OCI-LY7 (cell line): Measurements from ENCODE around the gene ZNF155. TPM values are rescaled to one million over a fixed set of nuclear protein-coding genes. Genes with fewer than 3 reads are reported as not detected.

Experiments
- BruUV-seq: library from RNA; stranded (reverse); fragments of 400-500 nt; replicated peaks from 2 replicates; lab custom pipeline; 2021; lab: Mats Ljungman, UMichigan
- CTCF ChIA-PET: fragments of 300-600 bp; sonication (Branson Sonifier 250); formaldehyde crosslinking; loops from one replicate; lab custom pipeline; 2022; ENCODE audit warnings: antibody characterized with exemption; ENCODE audit not compliant: unreplicated experiment; lab: Charles Lee
- POLR2A ChIA-PET: fragments of 300-600 bp; sonication (Branson Sonifier 250); formaldehyde crosslinking; loops from one replicate; lab custom pipeline; 2022; ENCODE audit warnings: antibody characterized with exemption; lab: Charles Lee
- DNase-seq: peaks from one replicate; pipeline ENCODE4 v3.0.0-alpha.2; 2015; ENCODE audit warnings: low spot score
- H2AFZ ChIP-seq: fragments of 200-600 bp; sonication (generic), shearing (Covaris generic); 2 replicates; pipeline ENCODE4 v1.6.1; 2014; ENCODE audit warnings: mild to moderate bottlenecking, antibody characterized with exemption, low read length, moderate library complexity
- H3K27ac ChIP-seq: fragments of 200-600 bp; sonication (generic); 2 replicates; pipeline ENCODE4 v1.5.1; 2014; ENCODE audit warnings: mixed run types, low read depth, mild to moderate bottlenecking, moderate library complexity, low read length, inconsistent platforms; ENCODE audit not compliant: poor library complexity, severe bottlenecking
- H3K36me3 ChIP-seq: fragments of 200-600 bp; sonication (generic); 2 replicates; pipeline ENCODE4 v1.6.1; 2014; ENCODE audit warnings: mild to moderate bottlenecking, antibody characterized with exemption, low read length, moderate library complexity, mixed read lengths; ENCODE audit not compliant: insufficient read depth
- H3K4me1 ChIP-seq: fragments of 200-600 bp; sonication (generic); 2 replicates; pipeline ENCODE4 v1.5.1; 2014; ENCODE audit warnings: mild to moderate bottlenecking, low read length; ENCODE audit not compliant: insufficient read depth, poor library complexity, severe bottlenecking
- H3K4me2 ChIP-seq: fragments of 200-600 bp; sonication (generic); 2 replicates; pipeline ENCODE4 v1.6.1; 2014; ENCODE audit warnings: mild to moderate bottlenecking, low read length
- H3K4me3 ChIP-seq: fragments of 200-600 bp; sonication (generic); 2 replicates; pipeline ENCODE4 v1.5.1; 2014; ENCODE audit warnings: mild to moderate bottlenecking, low read depth, low read length; ENCODE audit not compliant: poor library complexity, severe bottlenecking
- H3K79me2 ChIP-seq: fragments of 200-600 bp; sonication (generic); 2 replicates; pipeline ENCODE4 v1.6.1; 2016; ENCODE audit warnings: low read depth, mild to moderate bottlenecking, low read length, moderate library complexity, mixed read lengths; ENCODE audit not compliant: insufficient read depth
- H3K9me2 ChIP-seq: fragments of 200-600 bp; sonication (generic); 2 replicates; pipeline ENCODE4 v1.6.1; 2016; ENCODE audit warnings: mild to moderate bottlenecking, low read length, mixed read lengths; ENCODE audit not compliant: insufficient read depth
- H3K9me3 ChIP-seq: fragments of 200-600 bp; sonication (generic); 2 replicates; pipeline ENCODE4 v1.6.1; 2014; ENCODE audit warnings: mild to moderate bottlenecking, mixed run types, low read length, mixed read lengths
- H4K20me1 ChIP-seq: fragments of 200-600 bp; sonication (generic); 2 replicates; pipeline ENCODE4 v1.6.1; 2014; ENCODE audit warnings: mild to moderate bottlenecking, antibody characterized with exemption, low read length, moderate library complexity, mixed read lengths; ENCODE audit not compliant: insufficient read depth
- EZH2phosphoT487 ChIP-seq: fragments of 200-600 bp; sonication (generic); IDR thresholded peaks from 2 replicates; pipeline ENCODE4 v1.6.1; 2018; ENCODE audit warnings: low read depth, borderline replicate concordance, mild to moderate bottlenecking, mixed run types, antibody characterized with exemption, low read length, moderate library complexity, mixed read lengths
- intact Hi-C: fragments of 100-400 bp; cut with micrococcal nuclease; formaldehyde crosslinking; loops from one replicate; pipeline ENCODE4 v1.10.0; 2022; ENCODE audit not compliant: unreplicated experiment
- small RNA-seq: library from RNA; depleted of rRNA; stranded (forward); fragments of <200 nt; gene quantifications from one replicate; pipeline ENCODE3, GENCODE V24; 2014
- total RNA-seq, 2 experiments: library from RNA; depleted of rRNA in 1 of 2; stranded (reverse); fragments of >200 nt in 1 of 2; shearing (Covaris generic) in 1 of 2; gene quantifications; 2 replicates each; pipeline ENCODE4 v1.2.3, GENCODE V29; 2014 to 2022
- TF ChIP-seq, protein P1 (sequence below): fragments of 200-600 bp; sonication (generic); conservative IDR thresholded peaks from 2 replicates; pipeline ENCODE4 v1.5.1; 2014; ENCODE audit warnings: mild to moderate bottlenecking, antibody characterized with exemption, low read length, moderate library complexity, mixed read lengths

ZNF155 gene
- total RNA-seq, 2 experiments from 2014 or later: not detected

DNA sequence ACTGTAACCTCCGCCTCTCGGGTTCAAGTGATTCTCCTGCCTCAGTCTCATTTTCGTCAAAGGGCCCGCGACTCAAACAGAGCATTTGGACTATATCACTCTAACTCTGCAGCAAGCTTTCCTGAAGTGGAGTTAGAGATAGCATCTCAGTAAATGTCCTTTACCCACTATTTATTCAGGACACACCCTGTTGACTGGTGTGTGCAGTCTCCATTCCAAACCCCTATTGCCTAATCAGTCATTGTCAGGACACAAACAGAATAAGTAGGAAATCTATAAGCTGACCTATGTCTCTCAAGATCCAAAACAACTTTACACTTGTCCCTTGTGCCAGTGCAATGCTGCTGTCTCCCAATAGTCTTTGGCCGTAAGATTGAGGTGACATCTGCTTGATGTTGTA is 42.6 kb downstream of the ZNF155 start:
- no peaks in the 10 kb centered on the region for H4K20me1 ChIP-seq
- no peaks in the 10 kb centered on the region for H3K79me2 ChIP-seq
- no TSS peak for BruUV-seq
- H3K36me3 ChIP-seq: no peaks in the 10 kb centered on the region
- TF ChIP-seq EZH2phosphoT487: no peak
- TF ChIP-seq, protein P1, sequence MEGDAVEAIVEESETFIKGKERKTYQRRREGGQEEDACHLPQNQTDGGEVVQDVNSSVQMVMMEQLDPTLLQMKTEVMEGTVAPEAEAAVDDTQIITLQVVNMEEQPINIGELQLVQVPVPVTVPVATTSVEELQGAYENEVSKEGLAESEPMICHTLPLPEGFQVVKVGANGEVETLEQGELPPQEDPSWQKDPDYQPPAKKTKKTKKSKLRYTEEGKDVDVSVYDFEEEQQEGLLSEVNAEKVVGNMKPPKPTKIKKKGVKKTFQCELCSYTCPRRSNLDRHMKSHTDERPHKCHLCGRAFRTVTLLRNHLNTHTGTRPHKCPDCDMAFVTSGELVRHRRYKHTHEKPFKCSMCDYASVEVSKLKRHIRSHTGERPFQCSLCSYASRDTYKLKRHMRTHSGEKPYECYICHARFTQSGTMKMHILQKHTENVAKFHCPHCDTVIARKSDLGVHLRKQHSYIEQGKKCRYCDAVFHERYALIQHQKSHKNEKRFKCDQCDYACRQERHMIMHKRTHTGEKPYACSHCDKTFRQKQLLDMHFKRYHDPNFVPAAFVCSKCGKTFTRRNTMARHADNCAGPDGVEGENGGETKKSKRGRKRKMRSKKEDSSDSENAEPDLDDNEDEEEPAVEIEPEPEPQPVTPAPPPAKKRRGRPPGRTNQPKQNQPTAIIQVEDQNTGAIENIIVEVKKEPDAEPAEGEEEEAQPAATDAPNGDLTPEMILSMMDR: no peak
- H3K9me3 ChIP-seq: no peaks in the 10 kb centered on the region
- POLR2A ChIA-PET: no interaction called here
- no peak overlapping the region for H3K4me2 ChIP-seq
- H2AFZ ChIP-seq: no peak overlapping the region
- H3K27ac ChIP-seq: no peak overlapping the region
- no peaks in the 10 kb centered on the region for H3K9me2 ChIP-seq
- CTCF ChIA-PET: no interaction called here
- H3K4me1 ChIP-seq: no peaks in the 10 kb centered on the region
- no peak for DNase-seq
- no peak overlapping the region for H3K4me3 ChIP-seq
- intact Hi-C loops: no loop called here

DNA sequence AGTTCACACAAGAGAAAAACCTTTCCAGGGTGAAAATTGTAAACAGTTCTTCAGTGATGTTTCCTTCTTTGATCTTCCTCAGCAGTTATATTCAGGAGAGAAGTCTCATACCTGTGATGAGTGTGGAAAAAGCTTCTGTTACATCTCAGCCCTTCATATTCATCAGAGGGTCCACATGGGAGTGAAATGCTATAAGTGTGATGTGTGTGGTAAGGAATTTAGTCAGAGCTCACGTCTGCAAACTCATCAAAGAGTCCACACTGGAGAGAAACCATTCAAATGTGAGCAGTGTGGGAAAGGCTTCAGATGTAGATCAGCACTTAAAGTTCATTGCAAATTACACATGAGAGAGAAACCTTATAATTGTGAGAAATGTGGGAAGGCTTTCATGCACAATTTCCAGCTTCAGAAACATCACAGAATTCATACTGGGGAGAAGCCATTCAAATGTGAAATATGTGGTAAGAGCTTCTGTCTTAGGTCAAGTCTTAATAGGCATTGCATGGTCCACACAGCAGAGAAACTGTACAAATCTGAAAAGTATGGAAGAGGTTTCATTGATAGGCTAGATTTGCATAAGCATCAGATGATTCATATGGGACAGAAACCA is 48.1 kb downstream of the ZNF155 start:
- no peaks in the 10 kb centered on the region for H3K9me3 ChIP-seq
- no peaks in the 10 kb centered on the region for H4K20me1 ChIP-seq
- H3K27ac ChIP-seq: no peak overlapping the region
- BruUV-seq: no TSS peak
- POLR2A ChIA-PET: no interaction called here
- no peaks in the 10 kb centered on the region for H3K9me2 ChIP-seq
- H2AFZ ChIP-seq: no peak overlapping the region
- intact Hi-C loops: no loop called here
- H3K4me2 ChIP-seq: no peak overlapping the region
- CTCF ChIA-PET: no interaction called here
- TF ChIP-seq, protein P1: no peak
- no peaks in the 10 kb centered on the region for H3K36me3 ChIP-seq
- no peaks in the 10 kb centered on the region for H3K4me1 ChIP-seq
- H3K79me2 ChIP-seq: no peaks in the 10 kb centered on the region
- no peak overlapping the region for H3K4me3 ChIP-seq
- DNase-seq: no peak

DNA sequence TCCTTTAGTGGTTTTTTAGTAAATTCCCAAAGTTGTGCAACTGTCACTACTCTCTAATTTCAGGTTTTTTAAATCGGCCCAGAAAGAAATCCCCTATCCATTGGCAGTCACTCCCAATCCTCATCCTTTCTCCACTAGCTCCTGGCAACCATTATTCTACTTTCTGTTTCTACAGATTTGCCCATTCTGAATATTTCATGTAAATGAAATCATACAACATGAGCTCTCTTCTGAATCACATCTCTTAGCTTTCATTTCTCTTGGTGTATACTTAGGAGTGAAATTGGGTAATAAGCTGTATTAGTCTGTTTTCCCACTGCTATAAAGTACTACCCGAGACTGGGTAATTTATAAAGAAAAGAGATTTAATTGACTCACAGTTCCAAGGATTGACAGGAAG is 58.2 kb downstream of the ZNF155 start:
- no peak for TF ChIP-seq EZH2phosphoT487
- TF ChIP-seq, protein P1: no peak
- intact Hi-C loops: no loop called here
- CTCF ChIA-PET: no interaction called here
- H3K4me2 ChIP-seq: no peak overlapping the region
- H3K27ac ChIP-seq: no peak overlapping the region
- POLR2A ChIA-PET: interaction anchor here (0.6 kb wide), 1 partner anchor 40 kb away, joined by 3 read pairs; no protein-coding TSS in a partner anchor
- H3K4me3 ChIP-seq: no peak overlapping the region
- H3K9me2 ChIP-seq: no peaks in the 10 kb centered on the region
- H2AFZ ChIP-seq: no peak overlapping the region
- DNase-seq: no peak
- H3K79me2 ChIP-seq: no peaks in the 10 kb centered on the region
- no peaks in the 10 kb centered on the region for H3K36me3 ChIP-seq
- no peaks in the 10 kb centered on the region for H4K20me1 ChIP-seq
- H3K4me1 ChIP-seq: no peaks in the 10 kb centered on the region
- H3K9me3 ChIP-seq: no peaks in the 10 kb centered on the region
- no TSS peak for BruUV-seq

Small RNAs within 50 kb of the gene (small RNA-seq; reads per million reads assigned to genes)
- not detected for gene AC006213.5

Other genes starting within 250 kb of the ZNF155 start
- gene SMG9, start 229.2 kb upstream of the ZNF155 start, total RNA-seq (2014; rRNA removed; shearing (Covaris generic)): 49.1 and 65.6 TPM in 2 replicates
- 75.5 and 83.1 TPM in 2 replicates for gene SMG9, start 229.2 kb upstream of the ZNF155 start, total RNA-seq (2022)
- gene KCNN4, start 203.2 kb upstream of the ZNF155 start, total RNA-seq (2014; rRNA removed; shearing (Covaris generic)): 31.3 and 39.7 TPM in 2 replicates
- gene KCNN4, start 203.2 kb upstream of the ZNF155 start, total RNA-seq (2022): 39.3 and 40.0 TPM in 2 replicates
- gene LYPD5, start 181.7 kb upstream of the ZNF155 start, total RNA-seq (2014; rRNA removed; shearing (Covaris generic)): not detected in 2 replicates
- gene LYPD5, start 181.7 kb upstream of the ZNF155 start, total RNA-seq (2022): not detected in 2 replicates
- 4.3 and 4.8 TPM in 2 replicates for gene ZNF283, start 156.9 kb upstream of the ZNF155 start, total RNA-seq (2014; rRNA removed; shearing (Covaris generic))
- 1.9 and 2.8 TPM in 2 replicates for gene ZNF283, start 156.9 kb upstream of the ZNF155 start, total RNA-seq (2022)
- gene ZNF404, start 100.2 kb upstream of the ZNF155 start, total RNA-seq (2014; rRNA removed; shearing (Covaris generic)): not detected in 2 replicates
- gene ZNF404, start 100.2 kb upstream of the ZNF155 start, total RNA-seq (2022): not detected in 2 replicates
- gene ZNF45, start 48.9 kb upstream of the ZNF155 start, total RNA-seq (2014; rRNA removed; shearing (Covaris generic)): 14.5 and 15.3 TPM in 2 replicates
- 9.7 and 12.7 TPM in 2 replicates for gene ZNF45, start 48.9 kb upstream of the ZNF155 start, total RNA-seq (2022)
- gene ZNF221, start 33.0 kb upstream of the ZNF155 start, total RNA-seq (2014; rRNA removed; shearing (Covaris generic)): 0.21 and 0.28 TPM in 2 replicates
- gene ZNF221, start 33.0 kb upstream of the ZNF155 start, total RNA-seq (2022): not detected in 2 replicates
- gene ZNF230, start 18.8 kb downstream of the ZNF155 start, total RNA-seq (2014; rRNA removed; shearing (Covaris generic)): 1.7 and 1.8 TPM in 2 replicates
- 1.6 and 2.8 TPM in 2 replicates for gene ZNF230, start 18.8 kb downstream of the ZNF155 start, total RNA-seq (2022)
- not detected in 2 replicates for gene ZNF222, start 41.2 kb downstream of the ZNF155 start, total RNA-seq (2014; rRNA removed; shearing (Covaris generic))
- gene ZNF222, start 41.2 kb downstream of the ZNF155 start, total RNA-seq (2022): not detected in 2 replicates
- gene ZNF223, start 67.8 kb downstream of the ZNF155 start, total RNA-seq (2014; rRNA removed; shearing (Covaris generic)): not detected in 2 replicates
- not detected in 2 replicates for gene ZNF223, start 67.8 kb downstream of the ZNF155 start, total RNA-seq (2022)
- gene ZNF284, start 88.0 kb downstream of the ZNF155 start, total RNA-seq (2014; rRNA removed; shearing (Covaris generic)): not detected in 2 replicates
- not detected in 2 replicates for gene ZNF284, start 88.0 kb downstream of the ZNF155 start, total RNA-seq (2022)
- gene ZNF224, start 110.2 kb downstream of the ZNF155 start, total RNA-seq (2014; rRNA removed; shearing (Covaris generic)): 17.5 and 20.4 TPM in 2 replicates
- 20.2 and 21.5 TPM in 2 replicates for gene ZNF224, start 110.2 kb downstream of the ZNF155 start, total RNA-seq (2022)
- gene ZNF225, start 129.2 kb downstream of the ZNF155 start, total RNA-seq (2014; rRNA removed; shearing (Covaris generic)): 2.4 and 3.5 TPM in 2 replicates
- 4.1 and 6.1 TPM in 2 replicates for gene ZNF225, start 129.2 kb downstream of the ZNF155 start, total RNA-seq (2022)
- gene ZNF234, start 157.4 kb downstream of the ZNF155 start, total RNA-seq (2014; rRNA removed; shearing (Covaris generic)): not detected in 2 replicates
- not detected in 2 replicates for gene ZNF234, start 157.4 kb downstream of the ZNF155 start, total RNA-seq (2022)
- 14.6 and 14.7 TPM in 2 replicates for gene ZNF226, start 180.9 kb downstream of the ZNF155 start, total RNA-seq (2014; rRNA removed; shearing (Covaris generic))
- 17.9 and 24.0 TPM in 2 replicates for gene ZNF226, start 180.9 kb downstream of the ZNF155 start, total RNA-seq (2022)
- gene ZNF227, start 228.3 kb downstream of the ZNF155 start, total RNA-seq (2014; rRNA removed; shearing (Covaris generic)): 16.8 and 20.1 TPM in 2 replicates
- 18.5 and 21.2 TPM in 2 replicates for gene ZNF227, start 228.3 kb downstream of the ZNF155 start, total RNA-seq (2022)